ENCODE data around the gene CHRNA1.

DNA sequence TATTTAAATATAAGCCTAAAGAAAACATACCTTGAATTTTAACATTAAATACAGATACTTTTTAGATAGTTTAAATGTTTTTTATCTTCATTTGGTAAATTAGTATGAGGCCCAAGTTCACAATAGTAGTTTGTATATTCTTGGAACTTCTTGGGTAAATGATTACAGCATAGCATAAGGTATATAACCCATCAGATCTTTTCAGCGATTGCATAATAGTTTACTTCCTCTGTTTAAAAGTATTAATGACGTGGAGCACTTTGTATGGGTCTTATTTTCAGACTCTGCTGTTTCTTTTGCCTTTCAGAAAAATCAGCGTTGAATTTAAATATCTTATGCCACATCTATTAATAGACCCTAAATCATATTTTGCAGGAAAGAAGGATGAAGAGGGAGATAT is 60.2 kb downstream of the CHRNA1 start:
- no peak for TF ChIP-seq EZH2 (IDR thresholded peaks at IDR 0.05; ENCODE audit: borderline replicate concordance, insufficient read depth, low read length, poor library complexity, severe bottlenecking)
- TF ChIP-seq, protein P1, sequence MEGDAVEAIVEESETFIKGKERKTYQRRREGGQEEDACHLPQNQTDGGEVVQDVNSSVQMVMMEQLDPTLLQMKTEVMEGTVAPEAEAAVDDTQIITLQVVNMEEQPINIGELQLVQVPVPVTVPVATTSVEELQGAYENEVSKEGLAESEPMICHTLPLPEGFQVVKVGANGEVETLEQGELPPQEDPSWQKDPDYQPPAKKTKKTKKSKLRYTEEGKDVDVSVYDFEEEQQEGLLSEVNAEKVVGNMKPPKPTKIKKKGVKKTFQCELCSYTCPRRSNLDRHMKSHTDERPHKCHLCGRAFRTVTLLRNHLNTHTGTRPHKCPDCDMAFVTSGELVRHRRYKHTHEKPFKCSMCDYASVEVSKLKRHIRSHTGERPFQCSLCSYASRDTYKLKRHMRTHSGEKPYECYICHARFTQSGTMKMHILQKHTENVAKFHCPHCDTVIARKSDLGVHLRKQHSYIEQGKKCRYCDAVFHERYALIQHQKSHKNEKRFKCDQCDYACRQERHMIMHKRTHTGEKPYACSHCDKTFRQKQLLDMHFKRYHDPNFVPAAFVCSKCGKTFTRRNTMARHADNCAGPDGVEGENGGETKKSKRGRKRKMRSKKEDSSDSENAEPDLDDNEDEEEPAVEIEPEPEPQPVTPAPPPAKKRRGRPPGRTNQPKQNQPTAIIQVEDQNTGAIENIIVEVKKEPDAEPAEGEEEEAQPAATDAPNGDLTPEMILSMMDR (IDR thresholded peaks at IDR 0.05; ENCODE audit: poor library complexity, severe bottlenecking): no peak

Measured in neural cell (in vitro differentiated cells).